NCI-H2196 treated with DMSO at 0.1 percent for 48 hours (cell line): Measurements from ENCODE around the gene AFF1.
"Not testable (repeated sequence)": the region's sequence is repeated elsewhere in the genome, so short reads cannot be mapped to it uniquely, and the experiment has no call there.

Experiments
- DNase-seq: peaks from one replicate; lab custom pipeline; 2025; ENCODE audit not compliant: unreplicated experiment; lab: John Stamatoyannopoulos, UW

AFF1 gene

DNA sequence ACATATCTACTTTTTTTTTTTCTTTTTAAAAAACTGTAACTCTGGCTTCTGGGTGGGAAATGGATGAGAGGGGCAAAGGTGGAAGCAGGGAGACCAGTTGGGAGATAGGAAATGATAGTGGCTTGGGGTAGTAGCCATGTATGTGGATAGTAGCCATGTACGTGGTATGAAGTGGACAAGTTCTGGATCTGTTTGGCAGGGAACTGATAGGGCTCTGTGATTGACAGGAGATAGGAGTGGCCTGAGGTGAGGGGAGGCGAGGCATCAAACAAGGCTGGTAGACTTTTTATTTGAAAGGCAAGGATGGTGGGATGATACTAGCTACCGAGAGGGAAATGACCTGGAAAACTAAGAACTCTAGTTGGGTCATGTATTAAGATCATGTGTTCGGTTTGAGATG is 117.8 kb downstream of the AFF1 start:
- no peak for DNase-seq

DNA sequence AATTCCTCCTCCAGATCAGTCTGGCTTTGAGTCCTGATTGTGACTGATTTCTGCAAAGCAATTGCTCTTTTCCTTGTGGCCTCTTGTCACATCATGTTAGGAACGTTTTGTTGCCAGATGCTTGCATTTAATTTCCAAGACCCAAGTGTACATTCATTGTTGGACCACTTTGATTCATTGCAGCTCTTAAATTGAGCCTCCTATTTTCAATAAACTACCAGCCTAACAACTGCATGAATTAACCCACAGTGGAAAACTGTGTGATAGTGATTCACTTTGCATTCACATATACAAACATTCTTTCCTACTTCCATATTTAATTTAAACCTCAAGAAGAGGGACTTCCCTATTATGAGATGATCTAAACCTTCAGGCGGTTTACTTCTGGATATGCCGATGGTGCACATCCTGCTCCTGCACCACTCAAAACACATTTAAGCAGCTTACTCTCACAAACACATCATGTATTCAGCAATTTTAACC is 118.4 kb downstream of the AFF1 start:
- no peak for DNase-seq

DNA sequence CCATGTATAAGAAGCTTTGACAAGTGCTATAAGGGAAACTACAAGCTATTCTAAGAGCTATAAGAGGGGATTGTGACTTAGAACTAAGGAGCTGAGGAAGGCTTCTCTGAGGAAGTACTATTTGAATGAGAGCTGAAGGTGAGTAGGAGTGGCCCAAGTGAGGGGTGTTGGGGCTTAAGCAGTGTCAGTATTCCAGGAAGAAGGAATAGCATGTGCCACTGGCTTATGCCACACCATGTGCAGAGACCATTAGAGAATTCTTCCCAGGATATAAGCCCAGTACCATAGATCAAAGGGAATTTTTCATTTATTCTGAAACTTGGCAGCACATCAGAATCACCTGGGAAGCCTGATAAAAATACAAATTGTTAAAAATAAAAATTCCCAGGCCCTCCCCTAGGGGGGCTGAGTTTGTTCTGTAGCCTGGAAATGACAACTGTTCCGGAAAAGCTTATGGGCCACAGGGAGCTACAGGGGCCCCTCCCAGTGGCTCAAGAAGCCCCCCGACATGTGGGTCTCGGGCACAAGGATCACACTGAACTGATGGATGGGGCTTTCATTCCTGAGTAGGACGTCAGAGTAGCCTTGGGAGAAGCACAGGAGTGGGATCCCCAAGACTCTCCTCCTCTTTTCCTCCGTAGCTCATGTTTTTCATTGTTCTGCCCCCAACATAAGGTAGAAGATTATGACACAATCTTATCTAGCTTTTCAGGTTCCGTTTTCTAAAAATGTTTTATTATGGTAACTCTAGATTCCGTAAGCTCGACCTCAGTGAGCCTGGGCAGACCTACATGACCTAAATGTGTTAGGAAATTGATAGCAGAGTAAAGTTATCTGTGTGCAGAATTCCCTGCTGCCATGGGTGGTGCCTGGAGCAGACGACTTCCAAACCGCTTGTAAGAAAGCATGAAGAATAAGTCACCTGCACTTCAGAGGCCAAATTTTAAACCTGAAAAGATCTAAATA is 119.3 kb downstream of the AFF1 start:
- DNase-seq = no peak

- DNase-seq = no peak
Observed at GRCh38 chr4:87054900-87055299, 120.1 kb downstream of the AFF1 start.

DNA sequence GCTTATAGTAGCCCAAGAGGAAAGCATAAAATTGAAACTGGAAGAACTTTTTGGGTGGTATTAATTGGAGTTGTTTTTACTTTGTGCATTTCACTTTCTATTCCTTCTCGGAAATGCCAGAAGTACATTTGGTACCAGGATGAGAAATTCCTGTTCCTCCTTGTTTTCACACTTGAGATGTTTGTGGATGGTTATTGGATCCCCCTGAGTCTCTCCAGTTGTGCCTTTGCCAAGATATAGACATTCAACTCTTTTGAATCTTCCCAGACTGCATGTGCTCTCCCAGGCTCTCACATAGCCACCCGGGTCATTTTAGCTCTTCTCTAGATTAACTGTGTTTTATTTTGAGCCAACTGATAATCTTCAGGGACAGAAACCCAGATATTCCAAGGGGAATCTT is 120.5 kb downstream of the AFF1 start:
- no peak for DNase-seq

- DNase-seq = no peak
Observed at GRCh38 chr4:87056881-87057280, 122.1 kb downstream of the AFF1 start.

DNA sequence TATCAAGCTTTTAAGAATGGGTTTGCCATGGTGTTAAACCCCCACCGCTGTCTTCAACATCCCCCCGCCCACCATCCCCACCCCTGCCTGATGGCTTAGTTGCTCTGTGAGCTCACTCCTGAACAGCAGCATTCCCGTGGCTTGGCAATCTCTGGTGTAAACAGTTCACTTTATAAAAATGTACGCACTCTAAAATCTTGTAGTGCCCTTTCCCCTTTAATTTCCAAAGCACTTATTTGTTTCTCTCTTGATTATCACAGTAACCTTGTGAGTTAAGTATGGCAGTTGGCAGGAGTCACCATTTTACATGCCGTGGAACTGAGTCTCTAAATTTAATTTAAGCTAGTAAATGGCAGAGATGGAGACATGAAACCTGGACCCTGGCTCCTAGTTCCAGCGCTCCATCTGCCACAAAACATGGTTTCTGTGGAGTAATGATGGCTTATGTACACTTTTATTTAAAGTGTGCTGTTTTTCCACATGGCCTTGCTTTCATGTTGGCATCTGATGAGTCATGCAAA is 123.1 kb downstream of the AFF1 start:
- no peak for DNase-seq

DNA sequence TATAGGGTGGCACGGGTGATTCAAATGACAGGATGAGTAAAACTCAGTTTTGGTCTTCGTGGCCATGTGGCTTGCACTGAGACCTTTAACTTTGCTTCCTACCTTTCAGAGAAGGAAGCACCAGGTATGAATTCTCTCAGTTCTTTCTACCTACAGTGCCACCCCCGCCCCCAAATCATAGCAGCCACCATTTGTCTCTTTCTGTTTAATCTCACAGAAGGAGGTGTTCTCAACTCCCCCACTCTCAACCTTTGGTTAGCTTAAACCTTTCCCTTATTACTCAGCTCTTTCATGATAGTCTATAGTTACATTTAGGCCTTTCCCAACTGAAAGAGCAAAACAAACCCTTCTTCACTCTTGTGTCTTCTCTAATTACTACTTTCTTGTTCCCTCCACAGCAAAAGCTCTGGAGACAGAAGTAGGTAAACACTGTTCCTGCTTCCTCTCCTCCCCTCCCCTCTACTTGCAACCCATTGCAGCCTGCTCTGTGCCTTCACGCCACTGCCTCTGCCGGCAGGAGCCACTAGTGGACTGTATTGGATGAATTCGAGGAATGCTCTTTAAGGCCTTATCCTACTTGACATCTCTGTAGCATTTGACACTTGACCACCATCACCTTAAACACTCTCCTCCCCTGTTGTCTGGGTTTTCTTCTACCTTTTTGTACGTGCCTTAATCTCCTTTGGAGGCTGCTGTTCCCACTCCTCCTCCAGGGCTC is 123.7 kb downstream of the AFF1 start:
- no peak for DNase-seq

- DNase-seq = no peak
Observed at GRCh38 chr4:87060957-87061356, 126.1 kb downstream of the AFF1 start.

- no peak for DNase-seq
Observed at GRCh38 chr4:87065021-87065420, 130.2 kb downstream of the AFF1 start.

- no peak for DNase-seq
Observed at GRCh38 chr4:87066403-87067123, 131.8 kb downstream of the AFF1 start.

GRCh38 chr4:87067124-87067885 is 132.5 kb downstream of the AFF1 start:
- DNase-seq = no peak

GRCh38 chr4:87068583-87069021 is 133.8 kb downstream of the AFF1 start:
- peak; percentile 29 for DNase-seq

DNA sequence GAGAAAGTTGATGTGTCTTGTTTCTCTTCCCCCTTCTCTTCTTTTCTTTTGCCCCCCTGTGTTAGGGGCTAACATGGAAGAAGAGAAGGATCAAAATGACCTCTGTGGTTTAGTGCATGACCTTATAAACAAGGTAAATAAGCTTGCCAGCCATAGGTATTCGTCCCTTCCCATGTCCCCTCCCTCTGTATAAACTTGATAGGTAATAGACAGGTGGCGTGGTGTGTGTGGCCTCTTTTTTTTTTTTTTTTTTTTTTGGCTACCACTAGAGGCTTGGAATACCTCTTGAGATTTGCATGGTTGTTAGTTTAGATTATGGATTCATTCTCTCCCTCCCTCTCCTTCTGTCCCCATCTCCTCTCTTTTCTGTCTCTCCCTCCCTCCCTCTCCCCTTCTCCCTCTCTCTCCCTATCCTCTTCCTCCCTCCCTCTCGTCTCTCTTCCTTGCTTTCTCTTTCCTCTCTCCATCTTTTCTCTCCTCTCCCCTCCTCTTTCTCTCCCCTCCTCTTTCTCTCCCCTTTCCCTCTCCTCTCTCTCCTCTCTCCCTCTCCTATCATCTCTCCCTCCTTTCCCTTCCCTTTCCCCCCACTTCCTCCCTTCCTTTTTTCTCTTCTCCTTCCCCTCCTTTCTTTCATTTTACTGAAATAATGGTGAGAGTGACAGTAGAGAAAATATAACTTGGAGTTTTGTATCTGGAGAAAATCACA is 134.4 kb downstream of the AFF1 start:
- no peak for DNase-seq

GRCh38 chr4:87071401-87071800 is 136.6 kb downstream of the AFF1 start:
- DNase-seq = no peak

DNA sequence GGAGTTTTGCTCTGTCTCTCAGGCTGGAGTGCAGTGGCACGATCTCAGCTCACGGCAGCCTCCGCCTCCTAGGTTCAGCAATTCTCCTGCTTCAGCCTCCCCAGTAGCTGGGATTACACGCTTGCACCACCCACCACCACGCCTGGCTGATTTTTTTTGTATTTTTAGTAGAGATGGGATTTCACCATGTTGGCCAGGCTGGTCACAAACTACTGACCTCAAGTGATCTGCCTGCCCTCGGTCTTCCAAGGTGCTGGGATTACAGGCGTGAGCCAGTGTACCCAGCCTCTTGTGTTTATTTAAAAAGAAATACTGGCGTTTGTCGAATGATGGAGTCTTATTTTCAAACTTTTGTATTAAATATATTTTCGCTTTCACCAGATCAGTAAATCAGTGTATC is 137.7 kb downstream of the AFF1 start:
- not testable (repeated sequence) for DNase-seq

- no peak for DNase-seq
Observed at GRCh38 chr4:87073199-87074120, 138.6 kb downstream of the AFF1 start.

GRCh38 chr4:87074121-87074488 is 139.3 kb downstream of the AFF1 start:
- DNase-seq = no peak

- no peak for DNase-seq
Observed at GRCh38 chr4:87075876-87076275, 141.1 kb downstream of the AFF1 start.
